ENCODE results near the gene LYZL2. TPM values are rescaled to one million over a fixed set of nuclear protein-coding genes. Genes with fewer than 3 reads are reported as not detected.
A peak's percentile ranks its signal among the peaks of the same experiment; 100 is the strongest.
"Not testable (repeated sequence)": the region's sequence is repeated elsewhere in the genome, so short reads cannot be mapped to it uniquely, and the experiment has no call there.

The LYZL2 gene
- polyA plus RNA-seq, 3 donors, result not detected

DNA sequence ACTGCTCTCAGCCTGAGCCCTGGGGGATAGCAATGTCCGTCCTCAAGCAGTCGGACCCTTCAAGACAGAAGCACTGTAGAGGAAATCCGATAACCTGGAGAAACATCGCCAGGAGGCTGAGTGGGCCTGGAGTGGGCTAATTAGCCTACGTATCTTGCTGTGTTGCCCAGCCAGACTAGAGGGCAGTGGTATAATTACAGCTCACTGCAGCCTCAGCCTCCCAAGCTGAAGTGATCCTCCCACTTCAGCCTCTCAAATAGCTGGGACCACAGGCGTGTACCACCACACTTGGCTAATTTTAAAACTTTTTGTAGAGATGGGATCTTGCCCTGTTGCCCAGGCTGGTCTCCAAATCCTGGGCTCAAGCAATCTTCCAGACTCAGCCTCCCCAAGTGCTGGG, 21.7 kb downstream of the LYZL2 start:
- H3K4me1 Mint-ChIP-seq, result peaks cover 15% of the 10 kb centered on the region
- Histone ChIP-seq H2AFZ (ENCODE audit: insufficient read depth, low read depth, low read length, poor library complexity, severe bottlenecking) (no peak overlapping the region), H3K9me3 (replicated peaks in 1 of 2; ENCODE audit: control insufficient read depth in 1 of 2, insufficient read depth in 1 of 2, low read length in 2 of 2) (no peaks in the 10 kb centered on the region), H3K36me3 (replicated peaks in 1 of 2; ENCODE audit: control insufficient read depth in 1 of 2, insufficient read depth in 2 of 2, low read length in 2 of 2) (no peaks in the 10 kb centered on the region), H3K4me3 (replicated peaks in 1 of 3; ENCODE audit: low read depth in 2 of 3, low read length in 3 of 3) (no peak overlapping the region), H3K27me3 (ENCODE audit: control insufficient read depth in 2 of 2, insufficient read depth in 2 of 2, low read length in 2 of 2) (no peaks in the 10 kb centered on the region), H4K20me1 (ENCODE audit: insufficient read depth, low read length) (no peaks in the 10 kb centered on the region), H3K4me1 (ENCODE audit: control insufficient read depth in 1 of 2, insufficient read depth in 2 of 2, low read length in 2 of 2) (no peaks in the 10 kb centered on the region), H3K79me2 (ENCODE audit: insufficient read depth, low read length) (no peaks in the 10 kb centered on the region), H3K4me2 (replicated peaks; ENCODE audit: extremely low read depth, low read length, poor library complexity, severe bottlenecking) (no peak overlapping the region), H3K9ac (ENCODE audit: insufficient read depth, low read length, poor library complexity, severe bottlenecking) (no peak overlapping the region), H3K27ac (ENCODE audit: low read depth in 1 of 2, low read length in 2 of 2) (no peak overlapping the region)
- peaks cover 2 to 21% (median 5%) of the 10 kb centered on the region in 3 donors for H3K27me3 Mint-ChIP-seq (ENCODE audit: low read depth in 3 of 3)
- H3K36me3 Mint-ChIP-seq, result no peaks in the 10 kb centered on the region
- no peak overlapping the region for H3K4me3 Mint-ChIP-seq
- intact Hi-C loops (cut with micrococcal nuclease), result no loop called here
- no peak overlapping the region for H3K27ac Mint-ChIP-seq
- TF ChIP-seq, protein P1, sequence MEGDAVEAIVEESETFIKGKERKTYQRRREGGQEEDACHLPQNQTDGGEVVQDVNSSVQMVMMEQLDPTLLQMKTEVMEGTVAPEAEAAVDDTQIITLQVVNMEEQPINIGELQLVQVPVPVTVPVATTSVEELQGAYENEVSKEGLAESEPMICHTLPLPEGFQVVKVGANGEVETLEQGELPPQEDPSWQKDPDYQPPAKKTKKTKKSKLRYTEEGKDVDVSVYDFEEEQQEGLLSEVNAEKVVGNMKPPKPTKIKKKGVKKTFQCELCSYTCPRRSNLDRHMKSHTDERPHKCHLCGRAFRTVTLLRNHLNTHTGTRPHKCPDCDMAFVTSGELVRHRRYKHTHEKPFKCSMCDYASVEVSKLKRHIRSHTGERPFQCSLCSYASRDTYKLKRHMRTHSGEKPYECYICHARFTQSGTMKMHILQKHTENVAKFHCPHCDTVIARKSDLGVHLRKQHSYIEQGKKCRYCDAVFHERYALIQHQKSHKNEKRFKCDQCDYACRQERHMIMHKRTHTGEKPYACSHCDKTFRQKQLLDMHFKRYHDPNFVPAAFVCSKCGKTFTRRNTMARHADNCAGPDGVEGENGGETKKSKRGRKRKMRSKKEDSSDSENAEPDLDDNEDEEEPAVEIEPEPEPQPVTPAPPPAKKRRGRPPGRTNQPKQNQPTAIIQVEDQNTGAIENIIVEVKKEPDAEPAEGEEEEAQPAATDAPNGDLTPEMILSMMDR (IDR thresholded peaks at IDR 0.05), result no peak
- WGBS (ENCODE audit: insufficient coverage), result 83% methylated on average over 4 of the region's 6 CpGs
- DNase-seq, result no peak
- peaks cover 0 to 6% (median 2%) of the 10 kb centered on the region in 7 donors for H3K9me3 Mint-ChIP-seq

DNA sequence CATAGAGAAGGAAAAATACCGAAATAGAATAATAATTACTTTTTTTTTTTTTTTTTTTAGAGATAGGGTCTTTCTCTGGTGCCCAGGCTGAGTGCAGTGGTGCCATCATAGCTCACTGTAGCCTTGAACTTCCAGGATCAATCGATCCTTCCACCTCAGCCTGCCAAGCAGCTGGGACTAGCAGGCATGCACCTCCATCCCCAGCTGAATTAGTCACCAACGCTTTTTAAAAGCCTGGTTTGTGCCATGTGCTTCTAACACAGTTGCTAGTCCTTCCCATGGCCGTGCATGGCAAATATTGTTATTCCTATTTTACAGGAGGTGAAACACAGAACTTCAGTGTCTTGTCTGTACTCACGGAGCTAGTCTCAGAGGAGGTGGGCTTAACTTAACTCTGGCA, 23.2 kb downstream of the LYZL2 start:
- Histone ChIP-seq H3K9me3 (replicated peaks in 1 of 2; ENCODE audit: control insufficient read depth in 1 of 2, insufficient read depth in 1 of 2, low read length in 2 of 2) (no peaks in the 10 kb centered on the region), H4K20me1 (ENCODE audit: insufficient read depth, low read length) (no peaks in the 10 kb centered on the region), H3K4me2 (replicated peaks; ENCODE audit: extremely low read depth, low read length, poor library complexity, severe bottlenecking) (no peak overlapping the region), H3K27ac (ENCODE audit: low read depth in 1 of 2, low read length in 2 of 2) (no peak overlapping the region), H3K79me2 (ENCODE audit: insufficient read depth, low read length) (no peaks in the 10 kb centered on the region), H3K4me1 (ENCODE audit: control insufficient read depth in 1 of 2, insufficient read depth in 2 of 2, low read length in 2 of 2) (no peaks in the 10 kb centered on the region), H3K36me3 (replicated peaks in 1 of 2; ENCODE audit: control insufficient read depth in 1 of 2, insufficient read depth in 2 of 2, low read length in 2 of 2) (no peaks in the 10 kb centered on the region), H3K27me3 (ENCODE audit: control insufficient read depth in 2 of 2, insufficient read depth in 2 of 2, low read length in 2 of 2) (no peaks in the 10 kb centered on the region), H3K4me3 (replicated peaks in 1 of 3; ENCODE audit: low read depth in 2 of 3, low read length in 3 of 3) (no peak overlapping the region), H2AFZ (ENCODE audit: insufficient read depth, low read depth, low read length, poor library complexity, severe bottlenecking) (no peak overlapping the region), H3K9ac (ENCODE audit: insufficient read depth, low read length, poor library complexity, severe bottlenecking) (no peak overlapping the region)
- 84% methylated on average over 4 of the region's 5 CpGs for WGBS (ENCODE audit: insufficient coverage)
- peaks cover 7% of the 10 kb centered on the region for H3K4me1 Mint-ChIP-seq
- no peak for DNase-seq
- H3K4me3 Mint-ChIP-seq, result no peak overlapping the region
- intact Hi-C loops (cut with micrococcal nuclease), result no loop called here
- no peaks in the 10 kb centered on the region for H3K36me3 Mint-ChIP-seq
- H3K27ac Mint-ChIP-seq, result no peak overlapping the region
- peaks cover 0 to 4% (median 2%) of the 10 kb centered on the region in 7 donors for H3K9me3 Mint-ChIP-seq
- H3K27me3 Mint-ChIP-seq (ENCODE audit: low read depth in 3 of 3), result peaks cover 2 to 18% (median 6%) of the 10 kb centered on the region in 3 donors
- TF ChIP-seq, protein P1 (IDR thresholded peaks at IDR 0.05), result no peak

DNA sequence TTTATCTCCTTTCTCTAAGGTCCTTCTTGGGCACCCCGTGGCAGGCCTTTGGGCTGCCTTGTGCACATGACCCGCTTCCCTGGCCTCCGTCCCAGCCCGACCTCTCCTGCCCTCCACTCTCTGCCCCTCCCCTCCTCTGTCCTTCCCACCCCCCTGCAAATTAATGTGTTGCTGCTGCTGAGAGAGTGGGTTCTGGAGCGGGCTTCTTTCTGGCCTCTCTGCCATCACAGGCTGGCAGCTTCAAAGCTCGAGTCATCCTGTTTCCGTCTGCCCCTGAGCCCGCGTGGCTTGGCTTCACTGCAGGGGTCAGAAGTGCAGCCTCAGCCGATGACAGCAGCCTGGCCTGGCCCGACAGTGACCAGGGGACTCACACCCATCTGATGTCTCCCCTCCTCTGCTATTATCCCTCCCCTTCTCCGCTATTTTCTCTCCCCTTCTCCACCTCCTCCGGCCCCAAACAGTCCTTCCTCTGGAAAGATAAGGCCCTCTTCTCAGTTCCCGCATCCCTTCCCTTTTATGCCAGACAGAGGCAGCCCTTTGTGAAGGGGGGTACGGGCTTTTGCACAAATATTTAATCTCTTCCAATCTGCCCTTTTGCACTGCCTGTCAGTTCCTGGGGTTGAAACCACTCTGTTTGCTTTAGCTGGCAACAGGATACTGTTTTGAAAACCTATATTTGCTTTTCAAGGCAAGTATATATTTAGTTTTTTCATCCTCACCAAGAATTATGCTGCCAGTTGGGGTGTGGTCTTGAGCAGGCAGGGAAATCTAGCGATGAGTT, 24.0 kb downstream of the LYZL2 start:
- H3K4me3 Mint-ChIP-seq; H3K9me3 ChIP-seq (replicated peaks in 1 of 2; ENCODE audit: control insufficient read depth in 1 of 2, insufficient read depth in 1 of 2, low read length in 2 of 2); H4K20me1 ChIP-seq (ENCODE audit: insufficient read depth, low read length); H3K4me2 ChIP-seq (replicated peaks; ENCODE audit: extremely low read depth, low read length, poor library complexity, severe bottlenecking); H3K27me3 ChIP-seq (ENCODE audit: control insufficient read depth in 2 of 2, insufficient read depth in 2 of 2, low read length in 2 of 2); H3K9me3 Mint-ChIP-seq; H3K36me3 Mint-ChIP-seq; intact Hi-C loops (cut with micrococcal nuclease); H3K27ac ChIP-seq (ENCODE audit: low read depth in 1 of 2, low read length in 2 of 2); H3K4me1 ChIP-seq (ENCODE audit: control insufficient read depth in 1 of 2, insufficient read depth in 2 of 2, low read length in 2 of 2); H3K79me2 ChIP-seq (ENCODE audit: insufficient read depth, low read length); H3K9ac ChIP-seq (ENCODE audit: insufficient read depth, low read length, poor library complexity, severe bottlenecking); H3K4me1 Mint-ChIP-seq; H3K36me3 ChIP-seq (replicated peaks in 1 of 2; ENCODE audit: control insufficient read depth in 1 of 2, insufficient read depth in 2 of 2, low read length in 2 of 2); H3K4me3 ChIP-seq (replicated peaks in 1 of 3; ENCODE audit: low read depth in 2 of 3, low read length in 3 of 3); DNase-seq: not testable (repeated sequence)
- H2AFZ ChIP-seq (ENCODE audit: insufficient read depth, low read depth, low read length, poor library complexity, severe bottlenecking), result peak overlapping the region; percentile 46
- peak overlapping the region in 1 of 7 donors; percentile 32 for H3K27ac Mint-ChIP-seq
- 12% methylated on average over 7 of the region's 16 CpGs for WGBS (ENCODE audit: insufficient coverage)
- H3K27me3 Mint-ChIP-seq (ENCODE audit: low read depth in 3 of 3), result peaks cover 2 to 16% (median 6%) of the 10 kb centered on the region in 3 donors

All from CD14-positive monocyte (primary cell).